Stimulated activated CD4-positive, alpha-beta T cell treated with anti-CD3 and anti-CD28 coated beads, Interleukin-1b, Interleukin-23, amount 100 ng/mL, for 1 hour (primary cell): Measurements from ENCODE around the gene SLC25A22.

ENCODE experiments used
- DNase-seq, 2 donors: peaks; one replicate each; pipeline ENCODE4 v3.0.0-alpha.2; 2020; ENCODE audit warnings: low read depth in 2 of 2

SLC25A22 gene

GRCh38 chr11:823441-824291 is 25.6 kb upstream of the SLC25A22 start:
- no peak for DNase-seq

- no peak for DNase-seq
These were observed 23.7 kb upstream of the SLC25A22 start for GRCh38 chr11:821512-822371.

DNA sequence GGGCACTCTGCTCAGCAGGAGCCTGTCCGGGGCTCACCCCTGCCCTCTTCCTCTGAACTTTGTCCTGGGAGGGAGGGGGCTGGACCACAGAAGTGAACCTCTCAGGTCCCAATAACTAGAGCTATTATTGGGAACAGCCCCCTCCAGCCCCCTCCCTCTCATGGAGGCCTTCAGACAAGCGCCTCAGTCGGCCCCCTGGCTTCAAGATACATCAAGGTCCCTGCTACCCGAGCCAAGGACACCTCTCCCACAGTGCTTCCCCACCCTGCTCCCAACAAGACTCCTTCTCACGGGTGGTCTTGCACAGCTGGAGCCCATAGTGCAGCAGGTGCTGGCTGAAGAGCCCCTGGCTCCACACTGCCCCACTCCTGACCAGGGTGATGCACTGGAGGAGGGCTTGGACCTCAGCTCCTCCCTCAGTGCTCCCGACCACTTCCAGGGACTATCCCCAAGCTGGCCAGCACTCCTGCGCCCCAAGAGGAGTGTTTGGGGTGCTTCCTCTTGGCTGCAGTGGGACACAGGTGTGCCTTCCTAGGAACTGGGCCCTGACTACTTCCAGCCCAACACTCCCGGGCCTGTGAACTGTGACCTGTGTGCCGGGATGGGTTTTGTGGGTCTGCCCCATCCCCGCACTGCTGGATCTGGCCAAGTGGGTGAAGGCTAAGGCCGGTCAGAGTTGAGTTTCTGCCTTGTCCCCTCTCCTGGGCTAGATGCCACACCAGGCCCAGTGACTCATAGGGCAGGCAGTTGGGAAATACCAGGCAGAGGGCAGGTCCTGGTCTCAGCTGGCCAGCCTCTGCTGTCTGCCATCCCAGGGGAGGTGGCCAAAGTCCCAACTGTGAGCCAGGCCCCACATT is 22.8 kb upstream of the SLC25A22 start:
- DNase-seq = no peak

DNA sequence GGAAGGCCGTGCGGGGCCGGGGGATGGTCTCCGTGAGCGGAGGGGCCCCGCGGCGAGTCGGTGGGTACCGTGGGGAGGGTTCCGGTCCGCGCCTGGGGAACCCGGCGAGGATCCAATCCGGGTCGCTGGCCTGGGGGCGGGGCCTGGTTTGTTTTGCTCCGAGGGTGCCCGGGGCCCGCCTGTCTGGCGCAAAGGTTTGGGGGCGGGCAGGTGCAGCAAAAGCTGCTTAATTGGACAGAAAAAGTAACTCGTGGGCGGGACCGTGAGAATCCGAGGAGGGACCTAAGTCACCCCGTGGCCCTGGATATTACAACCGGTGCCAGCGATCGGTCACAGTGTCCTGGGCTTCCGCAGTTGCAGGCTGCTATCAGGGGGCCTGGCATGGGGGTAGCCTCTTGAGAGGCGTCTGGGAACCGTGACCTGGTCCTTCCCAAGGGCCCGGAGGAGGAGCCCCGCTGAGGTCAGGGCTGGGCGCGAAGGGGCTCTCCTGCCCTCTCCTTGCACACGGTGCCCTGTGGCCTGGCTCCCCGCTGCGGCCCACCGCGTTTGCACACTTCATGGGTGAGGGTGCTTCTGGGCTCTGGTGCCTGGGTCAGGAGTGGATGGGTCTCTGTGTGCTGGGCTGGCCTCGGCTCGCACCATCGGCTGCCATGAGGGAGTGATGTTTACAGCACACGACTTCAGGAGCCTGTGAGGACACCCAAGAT is 22.0 kb upstream of the SLC25A22 start:
- peak; percentile 86 to 89 for DNase-seq

- DNase-seq = peak; percentile 86 to 92
These were observed 21.2 kb upstream of the SLC25A22 start for GRCh38 chr11:819129-819931.

GRCh38 chr11:818396-819128 is 20.5 kb upstream of the SLC25A22 start, which contains the start of gene PNPLA2:
TSS of gene PNPLA2 (plus strand) at chr11:818914. CDS start at chr11:819719, 805 bp downstream.
- DNase-seq = no peak

DNA sequence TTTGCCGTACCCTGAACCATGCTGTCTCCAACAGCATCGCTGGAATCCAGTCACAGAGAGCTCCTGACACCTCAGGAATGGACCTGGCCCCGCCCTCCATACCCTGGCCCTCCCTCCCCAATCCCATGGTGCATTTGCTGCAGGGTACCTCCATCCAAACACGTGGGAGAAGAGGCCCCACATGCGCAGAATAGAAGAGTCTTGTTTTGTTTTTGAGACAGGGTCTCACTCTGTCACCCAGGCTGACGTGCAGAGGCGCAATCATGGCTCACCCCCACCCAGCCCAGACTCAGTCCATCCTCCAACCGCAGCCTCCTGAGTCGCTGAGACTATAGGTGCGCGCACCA is 18.3 kb upstream of the SLC25A22 start:
- DNase-seq = no peak

DNA sequence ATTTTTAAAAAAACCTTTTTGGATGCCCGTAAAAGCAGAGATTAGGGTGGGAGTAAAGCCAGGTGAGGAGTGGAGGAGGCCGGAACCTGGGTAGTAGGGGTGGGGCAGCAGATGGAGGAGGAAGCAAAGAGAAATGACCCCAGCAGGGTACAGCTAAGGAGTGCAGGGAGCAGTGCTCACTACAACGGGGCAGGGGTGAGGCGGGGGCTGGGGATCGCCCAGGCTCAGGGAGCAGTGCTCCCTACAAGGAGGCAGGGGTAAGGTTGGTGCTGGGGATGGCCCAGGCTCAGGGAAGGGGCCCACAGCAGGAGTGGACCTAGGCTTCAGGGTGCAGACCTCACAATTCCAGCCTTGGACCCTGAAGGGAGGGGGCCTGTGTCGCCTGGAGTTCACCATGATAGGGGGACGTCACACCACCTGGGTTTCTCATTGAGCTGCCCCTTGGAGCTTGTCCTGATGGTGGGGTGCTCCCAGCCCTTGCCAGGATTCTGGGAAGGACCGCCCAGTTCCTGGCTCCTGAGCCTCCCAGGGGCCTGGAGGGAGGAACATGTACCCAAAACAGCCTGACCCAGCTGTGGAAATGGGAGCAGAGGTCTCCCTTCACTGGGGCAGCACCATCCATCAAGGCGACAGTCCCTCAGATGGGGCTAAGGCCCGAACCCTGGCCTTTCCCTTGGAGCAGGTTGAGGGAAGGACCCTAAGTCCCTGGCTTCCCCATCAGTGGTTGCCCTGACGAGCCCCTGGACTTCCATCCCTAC is 17.8 kb upstream of the SLC25A22 start:
- no peak for DNase-seq

GRCh38 chr11:813456-814096 is 15.5 kb upstream of the SLC25A22 start:
- no peak for DNase-seq

DNA sequence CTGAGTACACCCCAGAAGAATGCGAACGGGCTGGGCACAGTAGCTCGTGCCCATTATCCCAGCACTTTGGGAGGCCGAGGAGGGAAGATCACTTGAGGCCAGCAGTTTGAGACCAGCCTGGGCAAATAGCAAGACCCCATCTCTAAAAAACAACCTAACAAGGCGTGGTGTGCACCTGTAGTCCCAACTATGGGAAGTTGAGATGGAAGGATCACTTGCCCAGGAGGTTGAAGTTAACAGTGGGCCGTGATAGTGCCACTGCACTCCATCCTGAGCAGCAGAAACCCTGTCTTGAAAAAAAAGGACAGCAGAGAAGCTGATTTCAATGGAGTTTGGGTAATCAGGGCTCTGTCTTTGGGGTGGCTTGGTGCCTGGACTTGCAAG is 15.0 kb upstream of the SLC25A22 start:
- DNase-seq = no peak

- no peak for DNase-seq
These were observed 14.3 kb upstream of the SLC25A22 start for GRCh38 chr11:812390-812789.

- DNase-seq = no peak
These were observed 13.6 kb upstream of the SLC25A22 start for GRCh38 chr11:811446-812245.

DNA sequence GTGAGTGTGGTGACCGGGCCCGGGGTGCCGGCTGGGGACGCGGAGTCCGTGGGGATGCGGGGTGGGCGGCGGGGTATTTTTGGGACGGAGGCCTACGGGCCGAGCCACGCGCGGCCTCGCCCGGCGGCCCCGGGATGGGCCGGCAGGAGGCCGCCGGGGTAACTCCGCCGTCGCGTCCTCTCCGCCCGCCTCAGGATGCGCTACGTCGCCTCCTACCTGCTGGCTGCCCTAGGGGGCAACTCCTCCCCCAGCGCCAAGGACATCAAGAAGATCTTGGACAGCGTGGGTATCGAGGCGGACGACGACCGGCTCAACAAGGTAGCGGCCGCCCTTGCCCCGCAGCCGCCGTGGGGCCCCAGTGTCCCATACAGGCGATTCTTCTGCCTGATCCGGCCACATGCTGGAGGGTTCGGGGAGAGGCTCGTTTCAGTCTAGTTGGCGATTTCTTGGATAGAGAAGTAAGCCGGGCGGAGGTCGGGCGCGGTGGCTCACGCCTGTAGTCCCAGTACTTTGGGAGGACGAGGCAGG is 12.0 kb upstream of the SLC25A22 start:
- no peak for DNase-seq

GRCh38 chr11:809287-810039 is 11.4 kb upstream of the SLC25A22 start, which contains the start of gene RPLP2:
TSS of gene RPLP2 (plus strand) at chr11:809967. CDS start at chr11:810235, 268 bp downstream.
- peak; percentile 91 to 96 for DNase-seq

- no peak for DNase-seq
These were observed 10.6 kb upstream of the SLC25A22 start for GRCh38 chr11:808427-809286.

DNA sequence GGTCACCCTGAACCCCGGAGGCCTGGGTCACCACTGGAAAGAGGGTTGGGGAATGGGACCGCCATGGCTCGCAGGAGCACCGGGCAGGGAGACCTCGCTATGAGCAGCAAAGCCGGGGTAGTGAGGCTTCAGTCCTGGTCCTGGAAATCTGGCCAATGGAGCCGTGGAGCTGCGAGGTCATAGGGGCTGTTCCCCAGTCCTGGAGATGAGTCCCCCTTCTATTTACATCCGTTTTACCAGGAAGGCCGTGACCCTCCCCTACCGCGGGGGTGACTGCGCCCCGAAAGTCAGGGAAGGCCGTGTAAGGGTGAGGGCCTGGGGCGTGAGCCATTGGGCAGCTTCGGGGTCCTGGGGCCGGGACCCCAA is 6.5 kb upstream of the SLC25A22 start:
- DNase-seq = no peak
